ENCODE measurements around the gene MRPL57. TPM values are rescaled to one million over a fixed set of nuclear protein-coding genes. Genes with fewer than 3 reads are reported as not detected.
"Not testable (repeated sequence)": the region's sequence is repeated elsewhere in the genome, so short reads cannot be mapped to it uniquely, and the experiment has no call there.

MRPL57 gene
- total RNA-seq, 5 donors from 2014 or later (not counting 1 experiment from before 2014, with no cell fraction given), result 11.0 to 18.6 (median 16.4) TPM

- Mint-ChIP-seq H3K9me3 (no peaks in the 10 kb centered on the region), H3K36me3 (peaks cover 23% of the 10 kb centered on the region), H3K27me3 (no peaks in the 10 kb centered on the region), H3K4me3 (no peak overlapping the region), H3K4me1 (peaks cover 5 to 17% (median 5%) of the 10 kb centered on the region in 3 donors), H3K27ac (no peak overlapping the region)
- DNase-seq, result no peak
- Histone ChIP-seq H3K27me3 (replicated peaks in 1 of 2; ENCODE audit: control insufficient read depth in 2 of 2, extremely low read depth in 1 of 2, insufficient read depth in 2 of 2, low read length in 1 of 2) (no peaks in the 10 kb centered on the region), H3K9me3 (no peaks in the 10 kb centered on the region), H3K4me3 (ENCODE audit: control insufficient read depth in 1 of 2, extremely low read depth in 1 of 2, low read length in 1 of 2) (no peak overlapping the region), H3K27ac (ENCODE audit: low read length) (no peak overlapping the region), H3K36me3 (ENCODE audit: control insufficient read depth in 2 of 2, extremely low read depth in 1 of 2, insufficient read depth in 1 of 2, low read length in 1 of 2) (peaks cover 7 to 28% of the 10 kb centered on the region in 2 donors), H3K4me1 (ENCODE audit: control insufficient read depth in 1 of 2, extremely low read depth in 1 of 2, insufficient read depth in 2 of 2, low read length in 2 of 2) (no peaks in the 10 kb centered on the region)
- no peak for ATAC-seq (replicated peaks in 1 of 4)
- ChIA-PET POLR2A (no interaction called here), CTCF (no interaction called here)
- no CpG with 5 or more reads among the region's 1 CpG for WGBS (ENCODE audit: insufficient coverage)
Observed at GRCh38 chr13:21150013-21150412, 26.4 kb upstream of the MRPL57 start.

- H3K27me3 ChIP-seq (replicated peaks in 1 of 2; ENCODE audit: control insufficient read depth in 2 of 2, extremely low read depth in 1 of 2, insufficient read depth in 2 of 2, low read length in 1 of 2), result no peaks in the 10 kb centered on the region
- CTCF ChIA-PET, result no interaction called here
- no peak overlapping the region for H3K27ac ChIP-seq (ENCODE audit: low read length)
- no peaks in the 10 kb centered on the region for H3K9me3 Mint-ChIP-seq
- no peak overlapping the region for H3K4me3 Mint-ChIP-seq
- no peaks in the 10 kb centered on the region for H3K9me3 ChIP-seq
- DNase-seq (no peak), ATAC-seq (replicated peaks in 1 of 4) (no peak)
- no peaks in the 10 kb centered on the region for H3K4me1 ChIP-seq (ENCODE audit: control insufficient read depth in 1 of 2, extremely low read depth in 1 of 2, insufficient read depth in 2 of 2, low read length in 2 of 2)
- POLR2A ChIA-PET, result interaction anchor here in 1 of 2 donors (0.7 kb wide), 1 partner anchor 24 kb away, joined by 3 read pairs; the partner anchor contains the start of genes MRPL57 and SKA3
- peaks cover 3 to 11% of the 10 kb centered on the region in 2 donors for H3K36me3 ChIP-seq (ENCODE audit: control insufficient read depth in 2 of 2, extremely low read depth in 1 of 2, insufficient read depth in 1 of 2, low read length in 1 of 2)
- H3K27ac Mint-ChIP-seq, result no peak overlapping the region
- WGBS (ENCODE audit: insufficient coverage), result 91% methylated on average over 3 of the region's 8 CpGs
- H3K4me3 ChIP-seq (ENCODE audit: control insufficient read depth in 1 of 2, extremely low read depth in 1 of 2, low read length in 1 of 2), result no peak overlapping the region
- H3K36me3 Mint-ChIP-seq, result peaks cover 7% of the 10 kb centered on the region
- H3K27me3 Mint-ChIP-seq, result no peaks in the 10 kb centered on the region
- peaks cover 0 to 6% (median 0%) of the 10 kb centered on the region in 3 donors for H3K4me1 Mint-ChIP-seq
Observed at GRCh38 chr13:21152251-21152899, 24.1 kb upstream of the MRPL57 start.

- no peak overlapping the region for H3K4me3 Mint-ChIP-seq
- DNase-seq (no peak), ATAC-seq (replicated peaks in 1 of 4) (no peak)
- H3K4me1 Mint-ChIP-seq, result no peaks in the 10 kb centered on the region
- no peaks in the 10 kb centered on the region for H3K27me3 Mint-ChIP-seq
- CTCF ChIA-PET, result interaction anchor here in 1 of 2 donors (0.6 kb wide), 1 partner anchor 440 kb away, joined by 4 read pairs; no protein-coding TSS in a partner anchor
- no peak overlapping the region for H3K27ac ChIP-seq (ENCODE audit: low read length)
- no peaks in the 10 kb centered on the region for H3K4me1 ChIP-seq (ENCODE audit: control insufficient read depth in 1 of 2, extremely low read depth in 1 of 2, insufficient read depth in 2 of 2, low read length in 2 of 2)
- WGBS (ENCODE audit: insufficient coverage), result no CpG with 5 or more reads among the region's 4 CpGs
- H3K27ac Mint-ChIP-seq, result no peak overlapping the region
- POLR2A ChIA-PET, result interaction anchor here in 1 of 2 donors (0.6 kb wide), 1 partner anchor 260 kb away, joined by 3 read pairs; no protein-coding TSS in a partner anchor
- H3K36me3 ChIP-seq (ENCODE audit: control insufficient read depth in 2 of 2, extremely low read depth in 1 of 2, insufficient read depth in 1 of 2, low read length in 1 of 2), result no peaks in the 10 kb centered on the region
- no peak overlapping the region for H3K4me3 ChIP-seq (ENCODE audit: control insufficient read depth in 1 of 2, extremely low read depth in 1 of 2, low read length in 1 of 2)
- no peaks in the 10 kb centered on the region for H3K9me3 ChIP-seq
- no peaks in the 10 kb centered on the region for H3K36me3 Mint-ChIP-seq
- H3K9me3 Mint-ChIP-seq, result no peaks in the 10 kb centered on the region
- no peaks in the 10 kb centered on the region for H3K27me3 ChIP-seq (replicated peaks in 1 of 2; ENCODE audit: control insufficient read depth in 2 of 2, extremely low read depth in 1 of 2, insufficient read depth in 2 of 2, low read length in 1 of 2)
Observed at GRCh38 chr13:21164631-21165030, 11.8 kb upstream of the MRPL57 start.

- not testable (repeated sequence) for H3K27me3 Mint-ChIP-seq; H3K4me3 Mint-ChIP-seq; H3K27ac ChIP-seq (ENCODE audit: low read length); DNase-seq; H3K4me3 ChIP-seq (ENCODE audit: control insufficient read depth in 1 of 2, extremely low read depth in 1 of 2, low read length in 1 of 2); H3K4me1 ChIP-seq (ENCODE audit: control insufficient read depth in 1 of 2, extremely low read depth in 1 of 2, insufficient read depth in 2 of 2, low read length in 2 of 2); H3K27ac Mint-ChIP-seq; H3K36me3 ChIP-seq (ENCODE audit: control insufficient read depth in 2 of 2, extremely low read depth in 1 of 2, insufficient read depth in 1 of 2, low read length in 1 of 2); H3K4me1 Mint-ChIP-seq; H3K9me3 ChIP-seq; H3K27me3 ChIP-seq (replicated peaks in 1 of 2; ENCODE audit: control insufficient read depth in 2 of 2, extremely low read depth in 1 of 2, insufficient read depth in 2 of 2, low read length in 1 of 2); ATAC-seq (replicated peaks in 1 of 4); H3K36me3 Mint-ChIP-seq; H3K9me3 Mint-ChIP-seq
- ChIA-PET CTCF (interaction anchor here in 1 of 2 donors (0.5 to 0.7 kb wide), 2 partner anchors 28 to 266 kb away, joined by 3 read pairs; no protein-coding TSS in a partner anchor), POLR2A (interaction anchor here in 1 of 2 donors (0.7 kb wide), 1 partner anchor 16 kb away, joined by 4 read pairs; no protein-coding TSS in a partner anchor)
- WGBS (ENCODE audit: insufficient coverage), result 86% methylated on average over 3 of the region's 4 CpGs
Observed at GRCh38 chr13:21165606-21166005, 10.9 kb upstream of the MRPL57 start.

GRCh38 chr13:21171420-21171819, 5.0 kb upstream of the MRPL57 start:
- ChIA-PET POLR2A (no interaction called here), CTCF (interaction anchor here in 1 of 2 donors (0.6 kb wide), 1 partner anchor 678 kb away, joined by 3 read pairs; no protein-coding TSS in a partner anchor)
- no peak overlapping the region for H3K4me3 Mint-ChIP-seq
- DNase-seq (no peak), ATAC-seq (replicated peaks in 1 of 4) (no peak)
- no peak overlapping the region for H3K27ac Mint-ChIP-seq
- no peaks in the 10 kb centered on the region for H3K27me3 ChIP-seq (replicated peaks in 1 of 2; ENCODE audit: control insufficient read depth in 2 of 2, extremely low read depth in 1 of 2, insufficient read depth in 2 of 2, low read length in 1 of 2)
- H3K4me1 Mint-ChIP-seq, result peaks cover 2 to 4% (median 4%) of the 10 kb centered on the region in 3 donors
- H3K27ac ChIP-seq (ENCODE audit: low read length), result no peak overlapping the region
- H3K36me3 Mint-ChIP-seq, result no peaks in the 10 kb centered on the region
- no CpG with 5 or more reads among the region's 9 CpGs for WGBS (ENCODE audit: insufficient coverage)
- H3K9me3 ChIP-seq, result no peaks in the 10 kb centered on the region
- peaks cover 2% of the 10 kb centered on the region in 2 experiments for H3K4me1 ChIP-seq (ENCODE audit: control insufficient read depth in 1 of 2, extremely low read depth in 1 of 2, insufficient read depth in 2 of 2, low read length in 2 of 2)
- H3K4me3 ChIP-seq (ENCODE audit: control insufficient read depth in 1 of 2, extremely low read depth in 1 of 2, low read length in 1 of 2), result no peak overlapping the region
- H3K36me3 ChIP-seq (ENCODE audit: control insufficient read depth in 2 of 2, extremely low read depth in 1 of 2, insufficient read depth in 1 of 2, low read length in 1 of 2), result no peaks in the 10 kb centered on the region
- H3K9me3 Mint-ChIP-seq, result no peaks in the 10 kb centered on the region
- H3K27me3 Mint-ChIP-seq, result no peaks in the 10 kb centered on the region

DNA sequence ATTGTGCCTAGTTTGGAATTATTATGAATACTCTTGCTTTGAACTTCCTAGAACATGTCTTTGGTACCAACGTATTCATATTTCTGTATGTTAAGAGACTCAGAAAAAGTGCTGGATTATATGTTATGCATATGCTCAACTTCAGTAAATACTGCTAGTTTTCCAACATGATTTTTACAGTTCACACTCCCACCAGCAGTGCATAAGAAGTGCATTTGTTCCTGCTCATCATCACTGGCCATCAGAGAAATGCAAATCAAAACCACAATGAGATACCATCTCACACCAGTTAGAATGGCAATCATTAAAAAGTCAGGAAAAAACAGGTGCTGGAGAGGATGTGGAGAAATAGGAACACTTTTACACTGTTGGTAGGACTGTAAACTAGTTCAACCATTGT, 2.7 kb upstream of the MRPL57 start:
- H3K4me3 ChIP-seq (ENCODE audit: control insufficient read depth in 1 of 2, extremely low read depth in 1 of 2, low read length in 1 of 2); DNase-seq; H3K9me3 ChIP-seq; H3K27ac Mint-ChIP-seq; H3K36me3 Mint-ChIP-seq; POLR2A ChIA-PET; H3K4me3 Mint-ChIP-seq; H3K27me3 ChIP-seq (replicated peaks in 1 of 2; ENCODE audit: control insufficient read depth in 2 of 2, extremely low read depth in 1 of 2, insufficient read depth in 2 of 2, low read length in 1 of 2); H3K27ac ChIP-seq (ENCODE audit: low read length); ATAC-seq (replicated peaks in 1 of 4); H3K36me3 ChIP-seq (ENCODE audit: control insufficient read depth in 2 of 2, extremely low read depth in 1 of 2, insufficient read depth in 1 of 2, low read length in 1 of 2); H3K9me3 Mint-ChIP-seq; CTCF ChIA-PET; H3K27me3 Mint-ChIP-seq: not testable (repeated sequence)
- peaks cover 6 to 15% of the 10 kb centered on the region in 2 experiments for H3K4me1 ChIP-seq (ENCODE audit: control insufficient read depth in 1 of 2, extremely low read depth in 1 of 2, insufficient read depth in 2 of 2, low read length in 2 of 2)
- no CpG with 5 or more reads among the region's 1 CpG for WGBS (ENCODE audit: insufficient coverage)
- H3K4me1 Mint-ChIP-seq, result peaks cover 19 to 21% (median 20%) of the 10 kb centered on the region in 3 donors

Data from T-cell (primary cell).